Activated CD4-positive, alpha-beta T cell treated with anti-CD3 and anti-CD28 coated beads for 48 hours (primary cell): ENCODE data around the gene CHCHD6.

ENCODE experiments used
- DNase-seq: peaks from one replicate; pipeline ENCODE4 v3.0.0-alpha.2; 2020

The CHCHD6 gene

DNA sequence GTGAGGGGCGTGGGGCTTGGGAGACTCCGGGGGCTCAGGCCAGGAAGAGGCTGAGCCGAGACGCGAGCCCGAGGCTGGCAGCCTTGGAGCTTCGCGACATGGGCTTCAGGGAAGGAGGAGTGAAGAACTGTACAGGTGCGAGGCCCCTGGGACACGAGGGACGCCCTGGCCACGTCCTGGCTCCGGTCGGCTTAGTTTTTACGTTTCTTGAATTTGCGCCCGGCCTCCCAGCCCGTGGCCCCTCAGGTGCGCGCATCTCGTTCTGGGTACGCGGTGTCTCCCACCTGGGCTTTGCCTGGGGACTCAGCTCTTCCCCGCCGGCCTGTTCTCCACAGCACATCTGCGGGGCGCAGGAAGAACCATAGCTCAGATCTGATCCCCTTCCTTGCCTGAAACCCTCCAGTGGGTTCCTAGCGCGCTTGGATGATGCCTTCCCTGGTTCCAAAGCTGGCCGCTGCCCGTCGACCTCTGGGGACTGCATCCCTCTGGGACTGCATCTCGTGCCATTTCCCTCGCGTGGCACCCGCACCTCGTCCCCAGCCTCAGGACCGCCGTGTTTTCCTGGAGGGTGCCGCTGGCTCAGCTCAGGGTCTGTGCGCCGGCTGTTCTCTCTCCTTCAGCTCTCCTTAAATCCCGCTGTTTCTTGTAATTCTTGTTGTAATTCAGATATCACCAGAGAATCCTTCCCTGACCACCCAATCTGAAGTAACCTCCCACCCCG, 614 bp downstream of the CHCHD6 start:
- DNase-seq, result peak; percentile 8

DNA sequence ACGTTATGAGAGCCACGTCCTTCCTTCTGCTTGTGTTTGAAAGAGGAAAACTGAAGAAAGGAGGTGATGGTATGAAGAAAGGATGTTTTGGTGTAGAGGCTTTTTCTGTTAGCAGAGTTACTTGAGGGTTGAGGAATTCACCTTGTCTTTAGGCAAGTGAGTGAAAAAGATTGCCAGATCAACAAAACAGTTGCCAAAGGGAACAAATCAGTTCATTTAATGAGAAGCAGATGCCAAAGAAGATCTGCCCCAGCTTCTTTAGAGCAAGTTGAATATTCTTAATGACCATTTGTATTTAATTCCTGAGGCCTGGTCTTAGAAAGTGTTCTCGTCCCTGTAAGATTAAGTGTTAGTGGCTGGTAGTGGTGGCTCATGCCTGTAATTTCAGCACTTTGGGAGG, 2.6 kb downstream of the CHCHD6 start:
- DNase-seq, result no peak

DNA sequence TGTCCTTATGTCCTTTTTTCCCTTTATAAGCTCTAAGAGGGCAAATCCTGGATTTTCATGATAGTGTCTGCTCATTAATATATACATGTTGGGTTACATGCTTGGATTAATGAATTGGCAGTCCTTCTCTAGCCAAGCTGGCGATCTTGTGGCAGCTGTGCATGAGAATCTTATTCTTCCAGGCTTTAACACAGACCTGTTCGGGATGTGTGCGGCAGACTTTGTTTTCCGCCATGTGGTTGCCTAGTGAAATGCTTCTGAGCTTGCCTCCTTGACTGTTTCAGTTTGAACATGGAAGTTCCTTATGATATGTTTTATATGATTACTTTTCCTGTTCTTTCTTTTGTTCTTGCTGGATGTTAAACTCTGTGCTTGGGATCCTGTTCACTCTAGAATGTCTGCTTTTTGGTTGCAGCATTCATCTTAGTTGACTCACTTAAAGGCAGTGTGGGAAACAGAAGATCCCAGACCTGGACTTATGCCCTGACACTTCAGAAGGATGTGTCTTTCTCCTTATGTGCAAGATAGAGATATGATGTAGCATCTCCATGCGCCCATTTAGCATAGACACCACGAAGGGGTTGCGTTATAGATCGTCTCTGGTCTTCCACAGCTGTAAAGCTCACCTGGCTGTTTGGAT, 7.2 kb downstream of the CHCHD6 start:
- DNase-seq, result no peak

DNA sequence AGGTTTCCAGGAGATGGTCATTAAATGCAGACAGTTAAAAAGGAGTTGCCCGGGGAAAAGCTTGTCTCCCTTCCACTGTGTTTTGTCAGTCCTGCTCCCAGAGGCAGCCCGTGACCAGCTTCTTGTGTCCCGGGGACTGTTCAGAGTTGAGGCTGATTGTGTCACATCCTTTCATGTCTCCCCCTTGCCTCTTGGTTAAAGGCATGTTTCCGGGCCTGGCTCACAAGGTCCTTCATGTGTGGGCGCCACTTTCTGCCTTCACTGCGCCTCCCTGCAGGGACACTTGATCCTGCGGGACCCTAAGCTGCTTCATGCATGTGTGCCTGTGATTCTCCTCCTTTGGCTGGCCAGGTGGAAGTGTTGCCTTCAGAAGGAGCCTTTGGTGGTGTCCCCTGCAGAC, 9.2 kb downstream of the CHCHD6 start:
- no peak for DNase-seq

DNA sequence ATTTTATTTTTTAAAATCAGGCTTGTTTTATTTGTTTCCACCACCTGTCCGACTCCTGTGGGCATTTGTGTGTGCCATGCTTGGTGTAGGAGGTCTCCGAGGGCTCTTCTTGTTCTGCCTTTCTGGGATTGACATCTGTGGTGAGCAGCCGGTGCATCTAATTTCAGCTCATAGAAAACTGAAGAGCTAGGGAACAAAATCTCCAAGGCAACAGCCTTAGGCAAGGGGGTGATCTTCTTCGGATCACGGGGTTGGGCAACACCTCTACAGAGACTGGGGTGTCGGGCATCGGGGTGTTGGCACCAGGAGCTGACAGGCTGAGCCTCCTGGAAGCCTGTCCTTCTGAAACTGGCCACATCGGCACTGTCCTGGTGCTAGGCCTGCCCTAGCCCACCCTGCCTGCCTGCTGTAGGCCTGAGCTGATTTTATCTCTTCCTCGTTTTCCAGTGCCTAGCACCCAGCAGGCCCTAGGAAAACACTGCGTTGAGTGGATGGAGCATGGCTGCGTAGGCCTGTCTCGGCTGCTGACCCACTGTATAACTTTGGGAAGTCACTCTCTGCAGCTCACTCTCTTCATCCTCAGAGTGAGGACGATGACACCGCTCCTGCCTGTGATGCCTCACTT, 10.3 kb downstream of the CHCHD6 start:
- no peak for DNase-seq

DNA sequence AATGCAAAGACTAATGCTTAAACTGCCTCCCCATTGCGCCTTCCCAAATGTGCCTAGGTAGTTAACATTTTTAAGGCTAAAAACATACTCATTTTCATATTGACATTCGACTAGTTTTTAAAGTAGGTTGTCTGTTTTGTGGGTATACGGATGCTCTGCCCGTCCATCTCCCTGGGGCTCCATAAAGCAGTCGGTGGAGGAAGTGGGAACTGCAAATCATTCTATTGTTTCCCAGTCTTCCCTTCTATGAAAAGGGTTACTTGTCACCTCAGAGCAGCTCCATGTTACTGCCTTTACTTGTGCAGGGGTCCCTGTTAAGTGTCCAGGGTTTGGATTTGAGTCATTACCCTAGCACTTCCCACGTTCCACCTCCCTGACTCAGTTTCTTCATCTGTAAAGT, 10.9 kb downstream of the CHCHD6 start:
- no peak for DNase-seq

DNA sequence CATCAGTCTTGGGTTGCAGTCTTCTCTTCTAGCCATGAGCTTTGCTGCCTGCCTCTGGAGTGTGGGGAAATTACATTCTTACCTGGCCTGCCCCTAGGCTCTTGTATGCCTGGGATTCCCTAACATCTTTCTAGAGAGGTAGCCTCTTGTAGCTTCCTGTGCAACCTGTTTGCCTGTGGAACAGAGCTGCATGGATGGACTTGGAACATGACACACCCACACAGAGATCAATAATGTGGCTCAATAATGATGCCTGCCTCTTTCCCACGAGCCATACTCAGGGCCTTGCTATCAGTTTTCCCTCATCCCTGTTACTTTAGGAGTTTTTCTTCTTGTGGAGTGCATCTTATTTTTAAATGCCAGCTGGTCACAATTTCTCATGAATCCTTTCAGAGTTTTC, 11.4 kb downstream of the CHCHD6 start:
- DNase-seq, result no peak

DNA sequence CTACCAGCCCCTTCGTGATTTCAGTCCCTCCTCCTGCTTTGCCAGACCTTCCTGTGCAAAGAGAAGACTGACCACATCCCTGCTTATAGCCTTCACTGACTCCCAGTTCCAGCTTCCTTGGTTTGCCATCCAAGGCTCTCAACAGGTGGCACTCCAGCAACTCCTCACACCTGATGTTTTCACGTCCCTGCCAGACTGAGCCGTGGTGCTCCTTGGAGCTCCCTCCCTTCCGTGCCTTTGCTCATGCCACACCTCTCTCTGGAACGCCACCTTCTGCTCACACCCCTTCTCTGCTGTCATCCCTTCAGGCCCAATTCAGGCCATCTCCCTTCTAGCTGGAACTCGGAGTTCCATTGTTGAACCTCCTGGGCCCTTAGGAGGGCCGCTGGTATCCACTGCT, 12.0 kb downstream of the CHCHD6 start:
- DNase-seq, result no peak

DNA sequence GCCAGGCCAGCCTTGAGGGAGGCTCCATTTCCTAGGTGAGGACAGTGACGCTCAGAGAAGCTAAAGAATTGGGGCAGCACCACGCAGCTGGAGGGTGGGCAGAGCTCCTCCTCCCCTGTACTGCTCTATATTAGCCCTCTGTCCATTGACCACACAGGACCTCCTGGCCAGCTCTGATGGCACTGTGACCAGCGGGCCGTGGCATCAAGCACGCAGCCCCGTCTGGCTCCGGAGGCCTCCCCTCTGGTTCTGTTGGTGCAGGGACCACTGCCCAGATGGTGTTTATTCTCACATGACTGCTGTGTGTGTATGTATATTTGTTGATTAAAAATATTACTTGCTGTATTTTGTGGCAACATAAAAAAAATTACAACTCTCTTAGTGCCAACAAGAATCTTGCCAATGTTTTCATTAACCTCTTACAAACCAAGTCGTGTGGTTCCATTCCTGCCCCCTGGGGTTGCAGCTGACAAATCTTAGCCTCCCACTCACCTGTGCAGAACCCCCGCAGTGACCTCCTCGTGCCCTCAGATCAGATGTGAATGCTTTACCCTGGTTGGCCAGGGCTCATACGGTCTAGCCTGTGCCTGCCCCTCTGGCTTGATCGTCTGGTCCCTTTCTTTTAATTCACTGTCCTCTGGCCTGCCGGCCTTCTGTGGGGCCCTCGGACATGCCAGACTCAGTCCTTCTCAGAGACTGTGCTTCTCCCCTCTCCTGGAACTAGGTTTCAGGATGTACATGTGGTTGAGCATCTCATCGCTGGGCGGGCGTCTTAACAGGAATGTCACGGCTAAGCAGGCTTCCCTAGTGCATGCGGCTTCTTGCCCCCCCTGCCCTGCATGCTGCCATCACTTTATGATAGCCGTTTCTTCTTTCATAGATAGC, 14.8 kb downstream of the CHCHD6 start:
- no peak for DNase-seq

DNA sequence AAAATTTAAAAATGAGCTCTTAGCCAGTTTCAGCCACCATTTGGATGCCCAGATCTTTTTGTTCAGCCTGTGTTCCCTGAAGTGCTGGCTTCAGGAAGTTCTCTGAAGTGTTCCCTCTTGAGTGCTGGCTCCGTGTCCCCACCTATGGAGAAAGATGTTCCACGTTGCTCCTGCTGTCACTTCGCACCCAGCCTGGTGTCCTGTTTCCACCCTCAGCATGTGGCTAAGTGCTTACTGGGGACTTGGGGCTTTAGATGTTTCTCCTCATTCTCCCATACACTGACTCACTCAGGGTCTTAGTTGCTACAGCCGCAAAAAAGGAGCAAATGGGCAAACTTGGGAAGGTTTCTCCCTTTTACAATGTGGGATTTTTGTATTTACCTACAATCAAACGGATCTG, 16.6 kb downstream of the CHCHD6 start:
- DNase-seq, result no peak

DNA sequence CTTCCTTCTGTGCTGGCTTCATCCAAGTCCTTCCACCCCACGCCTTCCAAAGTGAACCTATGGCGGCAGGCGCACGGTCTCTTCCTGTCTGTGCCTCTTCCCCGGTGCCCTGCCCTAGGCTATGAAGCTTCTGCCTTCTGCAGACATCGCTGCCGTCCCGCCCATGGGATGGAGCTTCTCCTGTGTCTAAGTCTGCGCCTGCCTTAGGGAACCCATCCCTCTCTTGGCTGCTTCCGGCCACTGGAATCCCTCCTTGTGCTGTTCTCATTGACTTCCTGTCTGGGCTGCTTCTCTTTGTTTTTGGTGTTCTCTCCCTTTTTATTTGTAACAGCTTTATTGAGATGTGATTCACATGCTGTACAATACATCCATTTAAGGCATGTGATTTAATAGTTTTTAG, 17.2 kb downstream of the CHCHD6 start:
- DNase-seq, result no peak

DNA sequence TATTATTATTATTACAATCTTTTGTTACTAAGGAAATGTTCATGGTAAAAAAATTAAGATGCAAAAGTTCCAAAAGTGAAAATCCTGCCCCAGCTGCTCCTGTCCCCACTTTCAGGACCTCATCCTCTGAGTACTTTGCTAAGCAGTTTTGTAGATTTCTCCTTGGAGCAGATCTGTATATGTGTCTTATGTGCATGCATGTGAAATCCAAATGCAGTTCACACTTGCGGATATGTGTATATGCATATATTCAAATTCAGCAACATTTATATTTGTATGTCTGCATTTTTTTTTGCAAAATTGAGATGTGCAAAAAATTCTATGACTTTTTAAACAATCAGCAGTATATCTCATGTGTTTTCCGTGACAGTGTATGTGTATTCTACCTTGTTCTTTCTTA, 19.2 kb downstream of the CHCHD6 start:
- no peak for DNase-seq

DNA sequence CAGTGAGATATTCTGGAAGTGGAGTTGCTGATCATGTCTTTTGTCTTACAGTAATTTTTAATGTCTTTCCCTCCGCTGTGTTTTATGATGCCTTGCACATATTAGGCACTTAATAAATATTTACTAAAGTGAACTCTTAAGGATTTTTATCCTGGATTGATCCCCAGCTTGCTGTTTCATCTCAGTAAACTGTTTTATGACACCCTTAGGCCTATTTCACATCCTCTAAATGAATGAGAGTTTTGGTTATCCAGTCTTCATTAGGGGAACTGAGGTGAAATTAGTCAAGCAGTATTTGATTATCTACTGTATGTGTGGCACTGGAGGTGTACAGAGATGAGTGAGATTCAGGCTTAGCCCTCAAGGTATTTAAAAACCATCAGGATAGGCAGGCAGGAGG, 19.8 kb downstream of the CHCHD6 start:
- no peak for DNase-seq

DNA sequence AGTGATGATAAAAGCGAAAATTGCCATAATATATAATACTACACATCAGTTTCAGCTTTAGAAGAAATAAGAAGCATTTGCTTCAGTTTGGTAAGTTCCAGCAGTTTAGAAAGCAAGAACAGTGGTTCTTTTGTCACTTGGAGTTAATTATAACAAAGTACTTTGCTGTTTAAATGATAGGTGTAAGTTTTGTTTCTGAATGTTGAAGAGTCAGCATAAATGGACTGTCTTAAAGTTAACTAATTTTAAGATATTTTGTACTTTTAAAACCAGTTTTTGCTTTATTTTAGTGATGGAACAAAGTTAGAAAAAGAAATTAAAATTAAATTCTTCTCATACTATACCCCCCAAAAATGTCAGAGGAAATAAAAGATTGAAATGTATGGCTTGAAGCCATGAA, 24.6 kb downstream of the CHCHD6 start:
- DNase-seq, result no peak

DNA sequence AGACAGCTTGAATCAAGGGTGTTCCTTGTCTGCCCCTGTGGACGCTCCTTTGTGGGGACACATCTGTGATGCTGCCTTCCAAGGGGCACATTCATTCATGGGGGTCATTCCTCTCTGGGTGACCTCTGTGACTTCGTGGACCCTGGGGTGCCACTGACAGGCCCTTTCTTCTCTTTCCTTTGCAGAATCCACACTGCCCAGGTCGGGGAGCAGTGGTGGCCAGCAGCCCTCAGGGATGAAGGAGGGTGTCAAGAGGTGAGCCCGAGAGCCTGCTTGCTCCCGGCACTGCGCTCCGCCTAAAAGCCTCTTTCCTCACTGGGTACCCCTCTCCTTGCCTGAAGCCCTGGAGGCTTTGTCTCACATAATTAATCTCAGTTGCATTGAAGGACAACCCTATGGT, 26.3 kb downstream of the CHCHD6 start:
- DNase-seq, result no peak

DNA sequence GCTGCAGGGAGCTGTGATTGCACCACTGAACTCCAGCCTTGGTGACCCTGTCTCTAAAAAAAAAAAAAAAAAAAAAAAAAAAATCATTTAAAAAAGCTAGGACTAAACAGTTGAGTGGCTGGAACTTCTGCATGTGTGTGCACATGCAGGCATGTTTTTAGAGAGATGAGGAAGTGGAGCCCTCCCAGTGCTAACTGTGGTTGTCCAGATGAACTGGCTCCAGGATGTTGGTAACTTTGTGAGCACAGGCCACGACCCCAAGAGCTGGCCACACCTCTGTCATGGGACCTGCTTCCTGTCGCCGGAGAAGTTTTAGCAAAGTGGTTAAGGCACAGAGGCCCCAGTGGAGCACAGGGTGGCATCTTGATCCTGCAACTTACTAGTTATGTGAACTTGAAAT, 27.0 kb downstream of the CHCHD6 start:
- DNase-seq, result no peak

DNA sequence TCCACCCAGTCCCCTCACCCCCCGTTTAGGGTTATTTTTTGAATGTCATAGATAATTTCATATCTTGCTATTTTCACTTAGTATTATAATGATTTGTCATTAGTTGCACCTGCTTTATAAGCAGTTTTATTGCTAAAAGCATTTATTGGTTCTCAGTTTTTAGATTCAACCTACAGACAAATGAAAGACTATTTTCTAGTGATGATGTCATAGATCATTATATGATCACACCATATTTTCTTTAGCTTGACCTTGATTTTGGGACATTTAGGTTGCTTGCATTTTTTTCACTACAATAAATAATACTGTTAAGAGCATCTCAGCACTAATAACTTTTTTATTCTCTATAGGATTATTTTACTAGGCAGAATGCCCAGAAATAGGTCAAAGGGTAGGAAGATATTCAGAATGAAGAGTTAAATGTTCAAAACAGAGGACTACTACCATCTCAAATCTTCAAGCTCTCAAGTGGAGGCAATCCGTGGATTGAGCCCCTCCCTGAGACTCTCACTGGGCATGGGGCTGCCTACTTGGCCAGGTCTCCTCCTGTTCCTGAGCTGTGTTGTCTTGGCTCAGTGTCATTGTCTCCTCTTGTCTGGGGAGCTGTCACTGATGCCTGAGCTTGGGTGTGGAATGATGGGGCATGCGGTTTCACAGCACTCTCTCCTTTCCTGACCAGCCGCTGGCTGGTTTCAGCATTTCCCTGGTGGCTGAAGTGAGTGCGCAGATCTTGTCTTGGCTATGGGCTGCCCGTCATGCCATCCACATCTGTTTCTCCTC, 28.4 kb downstream of the CHCHD6 start:
- no peak for DNase-seq

DNA sequence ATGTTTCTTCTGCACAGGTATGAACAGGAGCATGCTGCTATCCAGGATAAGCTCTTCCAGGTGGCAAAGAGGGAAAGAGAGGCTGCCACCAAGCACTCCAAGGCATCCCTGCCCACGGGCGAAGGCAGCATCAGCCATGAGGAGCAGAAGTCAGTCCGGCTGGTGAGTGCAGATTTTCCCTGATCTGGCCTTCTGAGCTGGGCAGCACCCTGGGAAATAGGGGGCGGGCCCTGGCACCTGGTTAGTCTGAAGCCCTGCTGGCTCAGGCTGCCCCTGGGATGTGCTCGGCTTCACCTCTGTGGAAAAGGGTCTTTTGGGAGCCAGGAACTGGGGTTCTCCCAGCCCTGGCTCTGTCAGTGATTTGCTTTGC, 29.0 kb downstream of the CHCHD6 start:
- DNase-seq, result no peak

DNA sequence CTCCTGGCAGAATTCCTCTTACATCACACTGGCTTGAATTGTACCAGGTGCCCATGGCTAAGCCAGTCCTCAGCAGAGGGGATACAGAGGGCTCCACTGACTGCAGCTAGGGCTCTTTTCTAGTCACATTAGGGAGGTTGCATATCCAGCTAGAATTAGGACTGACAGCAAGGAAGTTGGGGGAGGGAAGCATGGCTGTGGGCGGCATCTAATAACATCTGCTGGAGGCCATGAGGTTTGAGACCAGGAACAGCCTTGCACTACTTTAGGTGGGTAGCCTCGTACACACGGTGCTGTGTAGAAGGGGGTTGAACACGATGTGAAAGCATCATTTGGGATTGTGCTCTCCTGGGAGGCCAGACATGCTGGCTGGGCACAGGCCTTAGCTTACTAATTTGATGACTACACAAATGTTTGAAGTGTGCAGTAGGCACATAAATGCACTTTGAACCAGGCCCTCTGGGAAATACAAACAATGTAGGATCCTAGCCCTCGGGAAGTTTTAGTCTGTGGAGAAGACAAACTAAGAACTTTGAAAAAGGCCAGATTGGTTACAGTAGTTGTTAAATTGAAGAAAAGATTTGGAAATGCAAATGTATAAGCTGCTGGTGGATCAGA, 30.2 kb downstream of the CHCHD6 start:
- no peak for DNase-seq

DNA sequence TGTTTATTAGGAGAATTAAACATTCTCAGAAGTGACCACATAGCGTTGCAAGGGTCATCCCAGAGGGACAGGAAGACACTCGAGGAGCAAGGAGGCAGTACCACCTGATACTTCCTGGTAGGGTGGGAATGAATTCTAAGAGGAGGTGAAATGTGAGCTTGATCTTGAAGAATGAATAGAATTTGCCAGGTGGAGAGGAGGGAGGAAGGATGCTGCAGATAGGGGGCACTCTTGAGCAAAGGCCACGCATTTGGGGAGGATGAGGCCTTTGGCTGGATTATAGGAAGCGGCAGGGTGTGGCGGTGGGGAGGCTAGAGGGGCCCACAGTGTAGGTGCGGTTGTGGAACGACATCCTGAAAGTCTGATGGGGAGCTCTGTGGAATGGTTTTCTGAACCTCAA, 33.5 kb downstream of the CHCHD6 start:
- no peak for DNase-seq

DNA sequence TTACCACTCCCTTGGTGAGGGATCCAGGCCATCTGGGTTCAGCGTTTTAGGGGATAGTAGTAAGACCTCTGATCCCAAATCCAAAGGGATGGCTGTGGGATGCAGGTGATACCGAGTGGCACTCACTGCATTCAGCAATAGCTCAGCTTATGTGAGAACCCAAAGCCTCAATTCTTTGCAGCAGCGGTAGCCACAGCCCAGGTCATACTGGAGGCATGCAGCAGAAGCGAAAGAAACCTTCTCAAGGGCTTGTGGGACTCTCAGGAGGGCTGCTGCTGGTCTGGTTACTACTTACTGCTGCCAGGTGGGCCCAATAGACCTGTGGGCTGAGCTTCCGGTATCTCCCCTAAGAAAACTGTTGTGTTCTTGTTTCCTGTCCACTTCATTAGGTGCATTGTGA, 38.0 kb downstream of the CHCHD6 start:
- DNase-seq, result no peak

DNA sequence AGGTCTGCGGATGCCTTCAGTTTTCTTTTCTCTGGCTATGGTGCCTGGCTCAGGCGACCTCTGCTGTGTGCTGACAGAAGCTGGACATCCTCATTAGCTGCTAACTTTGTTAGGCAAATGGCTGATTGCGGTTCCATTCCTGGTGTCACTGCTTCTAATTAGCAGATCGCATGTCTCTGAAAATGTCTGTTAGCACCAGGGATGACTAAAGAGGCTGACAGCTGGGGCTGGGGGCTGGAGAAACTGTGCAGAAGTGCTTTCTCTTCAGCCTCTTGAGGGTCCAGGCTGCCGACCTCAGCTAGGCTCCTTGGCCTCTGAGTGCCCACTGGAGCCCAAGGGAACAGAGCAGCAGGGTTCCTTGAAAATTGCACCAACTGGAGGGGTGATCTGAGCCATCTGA, 39.3 kb downstream of the CHCHD6 start:
- DNase-seq, result no peak
